BE2C (cell line): ENCODE results near the gene CHSY1.

Source experiments
- DNase-seq: peaks from one replicate; pipeline ENCODE4 v3.0.0-alpha.2; 2020
- H3K27me3 ChIP-seq: fragments of 250-450 bp; sonication (Bioruptor Pico); 2 replicates; pipeline ENCODE4 v1.5.1; 2020; ENCODE audit warnings: mild to moderate bottlenecking
- H3K36me3 ChIP-seq: fragments of 250-450 bp; sonication (Bioruptor Pico); 2 replicates; pipeline ENCODE4 v1.5.1; 2020; ENCODE audit warnings: mild to moderate bottlenecking
- H3K4me1 ChIP-seq: fragments of 250-450 bp; sonication (Bioruptor Pico); 2 replicates; pipeline ENCODE4 v1.5.1; 2020
- H3K4me3 ChIP-seq: 2 replicates; pipeline ENCODE4 v1.5.1; 2011; ENCODE audit warnings: low read depth, low read length
- H3K9me3 ChIP-seq: fragments of 250-450 bp; sonication (Bioruptor Pico); 2 replicates; pipeline ENCODE4 v1.5.1; 2020
- TF ChIP-seq, protein P1 (sequence below): IDR thresholded peaks from 2 replicates; pipeline ENCODE4 v1.5.1; 2012; ENCODE audit warnings: mild to moderate bottlenecking, low read depth, low read length

The CHSY1 gene

DNA sequence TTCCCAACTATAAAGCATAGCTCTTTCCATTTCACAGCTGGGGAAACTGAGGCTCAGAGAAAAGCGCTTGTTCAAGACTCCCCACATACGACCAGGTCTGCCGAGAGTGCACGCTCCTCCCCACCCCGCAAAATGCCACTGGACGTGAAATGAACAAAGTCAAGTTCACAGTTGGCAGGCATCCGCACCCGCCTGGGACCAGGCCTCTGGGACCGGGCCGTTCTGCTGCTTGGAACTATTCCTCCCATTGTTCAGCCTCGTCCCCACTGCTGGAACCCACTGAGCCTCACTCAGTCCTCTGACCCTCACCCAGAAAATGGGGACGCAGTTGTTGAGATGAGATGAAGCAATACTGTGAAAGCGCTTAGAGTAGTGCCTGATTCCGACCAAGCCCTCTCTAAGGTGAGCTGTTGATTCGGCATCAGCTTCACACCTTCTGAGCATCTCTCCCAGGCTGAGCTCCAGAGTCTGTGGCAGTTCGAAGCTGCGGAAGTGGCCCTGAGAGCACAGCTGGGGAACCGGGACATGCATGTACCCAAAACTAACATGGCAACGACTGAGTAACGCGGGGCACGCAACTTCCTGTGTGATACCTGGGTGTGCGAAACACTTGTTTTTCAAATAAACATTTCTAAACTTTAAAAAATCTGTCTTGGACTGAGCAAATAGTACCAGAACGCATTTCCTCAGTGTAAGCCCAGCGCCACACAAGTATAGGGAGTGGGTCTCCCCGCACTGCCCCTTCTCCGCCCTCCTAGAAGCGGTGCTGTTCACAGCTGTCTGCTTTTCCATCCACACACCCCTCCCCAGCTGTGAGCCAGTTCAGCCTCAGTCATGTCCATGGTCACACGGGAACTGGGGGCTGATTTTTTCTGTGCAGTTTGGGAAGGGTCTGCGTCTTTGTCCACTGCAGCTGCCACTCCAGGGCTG is 93.4 kb downstream of the CHSY1 start:
- Histone ChIP-seq H3K36me3 (no peaks in the 10 kb centered on the region), H3K27me3 (no peaks in the 10 kb centered on the region), H3K9me3 (no peaks in the 10 kb centered on the region), H3K4me1 (peaks cover 7% of the 10 kb centered on the region), H3K4me3 (no peak overlapping the region)
- DNase-seq, result no peak
- TF ChIP-seq, protein P1, sequence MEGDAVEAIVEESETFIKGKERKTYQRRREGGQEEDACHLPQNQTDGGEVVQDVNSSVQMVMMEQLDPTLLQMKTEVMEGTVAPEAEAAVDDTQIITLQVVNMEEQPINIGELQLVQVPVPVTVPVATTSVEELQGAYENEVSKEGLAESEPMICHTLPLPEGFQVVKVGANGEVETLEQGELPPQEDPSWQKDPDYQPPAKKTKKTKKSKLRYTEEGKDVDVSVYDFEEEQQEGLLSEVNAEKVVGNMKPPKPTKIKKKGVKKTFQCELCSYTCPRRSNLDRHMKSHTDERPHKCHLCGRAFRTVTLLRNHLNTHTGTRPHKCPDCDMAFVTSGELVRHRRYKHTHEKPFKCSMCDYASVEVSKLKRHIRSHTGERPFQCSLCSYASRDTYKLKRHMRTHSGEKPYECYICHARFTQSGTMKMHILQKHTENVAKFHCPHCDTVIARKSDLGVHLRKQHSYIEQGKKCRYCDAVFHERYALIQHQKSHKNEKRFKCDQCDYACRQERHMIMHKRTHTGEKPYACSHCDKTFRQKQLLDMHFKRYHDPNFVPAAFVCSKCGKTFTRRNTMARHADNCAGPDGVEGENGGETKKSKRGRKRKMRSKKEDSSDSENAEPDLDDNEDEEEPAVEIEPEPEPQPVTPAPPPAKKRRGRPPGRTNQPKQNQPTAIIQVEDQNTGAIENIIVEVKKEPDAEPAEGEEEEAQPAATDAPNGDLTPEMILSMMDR, result no peak

DNA sequence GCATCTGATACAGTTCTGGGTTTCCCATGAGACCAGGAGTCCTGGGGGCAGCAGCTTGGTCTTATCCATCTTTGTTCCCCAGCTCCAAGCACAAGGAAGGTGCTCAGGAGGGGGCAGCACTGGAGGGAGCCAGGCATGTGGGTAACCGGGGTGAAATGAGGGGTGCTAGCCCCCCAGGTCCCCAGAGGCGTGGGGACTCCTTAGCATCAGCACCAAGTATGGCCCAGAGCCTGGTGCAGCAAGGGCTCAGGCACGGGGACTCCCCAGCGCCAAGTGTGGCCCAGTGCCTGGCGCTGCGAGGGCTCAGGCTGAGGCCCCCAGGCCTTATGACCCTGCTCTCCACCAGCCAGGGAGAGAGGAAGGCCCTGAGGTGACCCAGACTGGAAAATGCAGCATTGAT is 94.1 kb downstream of the CHSY1 start:
- TF ChIP-seq, protein P1, result no peak
- Histone ChIP-seq H3K4me3 (no peak overlapping the region), H3K9me3 (no peaks in the 10 kb centered on the region), H3K4me1 (peaks cover under 1% of the 10 kb centered on the region), H3K36me3 (no peaks in the 10 kb centered on the region), H3K27me3 (no peaks in the 10 kb centered on the region)
- DNase-seq, result no peak

DNA sequence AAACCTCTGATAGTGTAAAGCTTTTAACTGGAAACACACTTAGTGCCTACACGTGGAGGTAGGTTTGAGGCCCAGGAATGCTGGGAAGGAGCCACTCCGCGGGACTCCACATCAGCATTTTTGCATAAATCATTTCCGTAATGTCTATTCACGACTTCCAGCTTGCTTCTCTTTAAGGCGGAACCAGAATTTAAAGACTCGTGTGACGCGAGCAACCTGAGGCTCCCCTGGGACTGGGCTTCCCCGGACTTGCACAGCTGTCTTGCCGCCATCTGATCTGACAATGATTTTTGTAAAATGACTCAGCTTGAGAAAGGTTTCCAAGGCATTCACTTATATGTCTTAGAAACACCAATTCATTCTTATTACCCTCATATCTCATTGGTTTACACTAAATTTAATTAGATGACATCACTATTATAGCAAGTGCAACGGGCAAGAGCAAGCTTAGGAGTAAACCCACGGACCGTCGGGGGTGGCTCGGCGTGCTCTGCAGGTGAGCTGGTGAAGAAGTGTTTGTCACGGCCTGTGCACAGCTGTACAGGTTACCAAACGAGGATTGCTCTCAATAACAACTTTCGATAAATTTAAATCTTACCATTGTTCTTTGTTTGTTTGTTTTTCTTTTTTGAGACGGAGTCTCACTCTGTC is 95.2 kb downstream of the CHSY1 start:
- no peaks in the 10 kb centered on the region for H3K36me3 ChIP-seq
- H3K4me1 ChIP-seq, result no peaks in the 10 kb centered on the region; the same call in 1 of the 2 replicates
- H3K9me3 ChIP-seq, result no peaks in the 10 kb centered on the region
- DNase-seq, result no peak
- TF ChIP-seq, protein P1, result no peak
- no peak overlapping the region for H3K4me3 ChIP-seq
- no peaks in the 10 kb centered on the region for H3K27me3 ChIP-seq

DNA sequence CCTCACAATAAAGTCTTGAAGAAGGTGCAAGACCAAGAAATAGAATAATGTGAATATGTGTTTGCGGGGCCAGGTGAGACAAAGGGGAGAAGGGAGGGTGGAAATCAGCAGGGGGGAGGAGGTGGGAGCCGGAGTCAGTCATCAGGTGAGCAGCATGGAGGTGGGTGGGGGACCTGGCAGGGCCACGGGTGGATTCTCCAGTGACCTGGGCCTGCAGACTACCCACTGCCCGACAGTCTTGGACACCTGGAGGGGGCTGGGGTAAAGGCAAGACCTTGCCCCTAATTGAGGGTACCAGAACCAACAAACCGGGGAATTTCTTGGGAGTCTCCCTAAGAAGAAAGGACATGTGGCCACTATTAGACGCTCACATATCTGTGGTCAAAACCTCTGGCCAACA is 95.8 kb downstream of the CHSY1 start:
- TF ChIP-seq, protein P1, result no peak
- no peak overlapping the region for H3K4me3 ChIP-seq

DNA sequence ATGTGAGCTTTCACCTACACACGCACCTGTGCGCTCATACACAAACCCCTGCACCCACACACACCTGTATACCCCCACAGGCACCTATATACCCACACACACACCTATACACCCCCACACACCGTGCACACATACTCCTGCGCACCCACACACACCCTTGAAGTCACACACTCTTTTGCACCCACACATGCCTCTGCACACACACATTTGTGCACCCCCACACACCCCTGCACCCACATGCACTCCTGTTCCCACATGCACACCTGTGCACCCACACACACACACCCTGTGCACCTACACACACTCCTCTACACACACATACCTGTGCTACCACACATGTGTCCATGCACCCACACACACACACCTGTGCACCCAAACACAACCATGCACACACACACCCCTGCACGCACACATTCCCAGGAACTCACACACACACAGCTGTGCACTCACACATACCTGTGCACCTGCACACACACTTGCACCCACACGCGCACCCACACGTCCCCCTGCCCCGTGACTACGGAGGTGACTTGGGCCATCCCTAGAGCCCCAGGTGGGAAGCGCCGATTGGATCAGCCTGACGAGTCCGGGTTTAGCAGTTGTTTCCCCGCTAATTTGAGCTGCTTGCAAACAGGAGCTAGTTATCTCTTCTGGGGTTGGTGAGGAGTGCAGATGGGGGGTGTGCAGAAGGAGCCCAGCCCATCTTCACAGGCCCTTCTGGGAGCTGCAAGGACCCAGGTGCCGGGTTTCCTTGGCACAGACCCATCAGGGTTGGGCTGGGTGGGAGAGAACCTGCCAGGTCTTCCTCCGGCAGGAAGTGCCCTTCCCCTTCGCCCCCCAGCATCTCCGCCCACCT is 97.8 kb downstream of the CHSY1 start:
- no peaks in the 10 kb centered on the region for H3K9me3 ChIP-seq
- H3K36me3 ChIP-seq, result no peaks in the 10 kb centered on the region
- DNase-seq, result no peak
- H3K27me3 ChIP-seq, result no peaks in the 10 kb centered on the region
- H3K4me1 ChIP-seq, result peaks cover 10% of the 10 kb centered on the region
- TF ChIP-seq, protein P1, result no peak
- H3K4me3 ChIP-seq, result no peak overlapping the region

More for the DNA sequence above, 95.8 kb downstream of the CHSY1 start:
- H3K27me3 ChIP-seq, result no peaks in the 10 kb centered on the region
- H3K36me3 ChIP-seq, result no peaks in the 10 kb centered on the region
- H3K9me3 ChIP-seq, result no peaks in the 10 kb centered on the region
- H3K4me1 ChIP-seq, result no peaks in the 10 kb centered on the region; the same call in none of the 2 replicates
- no peak for DNase-seq
